GM18868 (cell line): ENCODE measurements around the gene APOL2.
"Not testable (repeated sequence)": the region's sequence is repeated elsewhere in the genome, so short reads cannot be mapped to it uniquely, and the experiment has no call there.

Source experiments
- ATAC-seq: cut with Tn5 transposase; IDR thresholded peaks from one replicate; pipeline ENCODE4 v1.9.1; 2021; ENCODE audit warnings: mild to moderate bottlenecking, moderate library complexity; ENCODE audit not compliant: unreplicated experiment

Gene APOL2

DNA sequence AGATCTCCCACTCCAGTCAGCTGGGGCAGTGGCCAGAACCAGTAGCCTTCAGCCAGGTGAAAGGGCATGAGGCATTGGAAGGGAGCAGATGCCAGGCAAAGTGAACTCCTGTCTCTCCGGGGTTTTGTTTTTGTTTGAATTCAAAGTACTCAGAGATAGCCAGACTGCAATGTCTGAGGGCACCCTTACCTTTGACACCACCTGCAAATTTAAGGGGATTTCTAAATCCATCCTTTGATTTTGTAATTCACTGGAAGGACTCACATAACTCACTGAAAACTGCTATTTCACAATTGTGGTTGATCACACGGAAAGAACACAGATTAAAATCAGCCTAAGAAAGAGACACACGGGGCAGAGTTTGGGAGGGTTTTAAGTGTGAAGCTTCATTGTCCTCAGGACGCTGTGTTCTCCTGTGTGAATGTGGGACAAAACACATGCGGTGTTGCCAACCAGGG is 23.9 kb upstream of the APOL2 start:
- ATAC-seq, result not testable (repeated sequence)

GRCh38 chr22:36262307-36262706 is 23.0 kb upstream of the APOL2 start:
- not testable (repeated sequence) for ATAC-seq

GRCh38 chr22:36261675-36262074 is 22.3 kb upstream of the APOL2 start:
- ATAC-seq, result not testable (repeated sequence)

GRCh38 chr22:36259615-36260300 is 20.4 kb upstream of the APOL2 start:
- ATAC-seq, result no peak

- ATAC-seq, result no peak
Observed at GRCh38 chr22:36258701-36259614, 19.6 kb upstream of the APOL2 start.

- no peak for ATAC-seq
Observed at GRCh38 chr22:36257948-36258670, 18.8 kb upstream of the APOL2 start.

GRCh38 chr22:36257308-36257707 is 18.0 kb upstream of the APOL2 start:
- no peak for ATAC-seq

GRCh38 chr22:36256478-36256877 is 17.2 kb upstream of the APOL2 start:
- no peak for ATAC-seq

DNA sequence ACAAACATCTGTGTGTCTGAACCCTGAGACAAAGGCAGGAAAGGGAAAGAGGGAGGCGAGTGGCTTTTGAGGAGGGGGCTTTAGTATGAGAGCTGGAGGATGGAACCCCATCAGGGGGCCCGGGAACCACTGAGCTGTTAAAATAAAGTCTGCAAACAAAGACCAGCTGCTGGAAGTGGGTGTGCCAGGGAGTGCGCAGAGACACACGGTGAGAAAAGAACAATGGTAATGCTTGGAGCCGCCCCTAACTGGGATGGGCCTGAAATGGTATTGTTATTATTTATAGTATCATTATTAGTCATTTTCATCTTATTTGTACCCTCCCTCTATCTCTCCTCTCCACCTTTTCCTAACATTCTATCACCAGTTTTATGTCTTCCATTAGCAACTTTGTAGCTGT is 16.2 kb upstream of the APOL2 start:
- ATAC-seq, result not testable (repeated sequence)

- ATAC-seq, result no peak
Observed at GRCh38 chr22:36253523-36254490, 14.5 kb upstream of the APOL2 start.

DNA sequence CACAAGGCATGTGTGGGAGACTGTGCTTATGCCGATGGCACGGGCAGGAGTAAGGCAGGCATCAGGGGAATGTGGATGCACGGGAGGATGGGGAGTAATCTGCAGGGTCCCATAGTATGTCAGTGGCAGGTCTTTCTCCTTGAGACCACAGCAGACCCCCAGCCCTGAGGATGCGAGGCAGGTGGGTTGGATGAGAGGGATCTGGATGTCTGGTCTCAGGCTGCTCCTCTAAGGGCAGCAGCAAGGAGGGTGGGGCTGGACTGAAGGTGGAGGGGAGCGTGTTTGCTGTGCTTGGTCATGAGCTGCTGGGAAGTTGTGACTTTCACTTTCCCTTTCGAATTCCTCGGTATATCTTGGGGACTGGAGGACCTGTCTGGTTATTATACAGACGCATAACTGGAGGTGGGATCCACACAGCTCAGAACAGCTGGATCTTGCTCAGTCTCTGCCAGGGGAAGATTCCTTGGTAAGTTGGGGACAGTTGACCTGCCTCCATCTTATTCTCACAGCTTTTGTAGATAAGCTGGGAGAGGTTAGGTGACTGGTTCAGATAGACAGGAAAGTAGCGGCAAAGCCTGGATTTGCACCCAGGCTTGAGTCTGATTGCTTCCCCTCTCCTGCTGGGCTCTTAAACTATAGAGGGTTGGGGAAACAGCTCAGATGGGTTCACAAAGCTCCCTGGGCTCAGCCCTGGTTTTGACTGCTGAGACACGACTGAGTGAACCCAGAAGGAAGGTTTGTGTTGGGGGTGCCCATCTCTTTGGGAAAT is 13.6 kb upstream of the APOL2 start, which contains the start of gene APOL1:
Gene APOL1, plus strand, starts transcription at position 380 of the 769 bp plus-strand sequence. CDS start 1,823 bp downstream, outside the sequence.
- ATAC-seq, result peak; percentile 65

DNA sequence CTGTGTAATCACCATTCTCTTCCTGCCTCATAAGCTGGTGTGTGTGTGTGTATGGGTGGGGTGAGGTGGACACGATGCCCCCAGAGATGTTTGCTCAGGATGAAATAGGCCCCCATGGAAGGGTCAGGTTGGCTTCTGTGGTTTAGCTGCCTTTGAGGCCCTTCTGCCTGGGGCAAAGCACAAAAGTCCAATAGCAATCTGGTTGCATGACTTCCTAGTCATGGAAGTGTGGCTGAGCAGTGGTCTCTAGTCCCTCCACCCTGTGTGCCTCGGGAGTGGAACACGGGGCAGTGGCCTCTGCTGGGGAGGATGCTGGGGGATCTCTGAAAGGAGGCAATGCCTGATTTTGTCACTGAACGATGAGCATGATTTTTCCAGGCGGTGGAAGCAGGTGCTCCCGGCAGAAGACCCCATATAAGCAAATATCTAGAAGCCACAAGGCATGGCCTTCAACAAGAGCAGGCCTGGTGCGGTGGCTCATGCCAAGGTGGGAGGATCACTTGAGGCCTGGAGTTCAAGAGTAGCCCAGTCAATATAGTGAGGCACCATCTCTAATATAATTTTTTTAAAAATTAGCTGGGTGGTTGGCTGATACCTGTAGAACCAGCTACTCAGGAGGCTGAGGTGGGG is 12.8 kb upstream of the APOL2 start:
- ATAC-seq, result not testable (repeated sequence)

DNA sequence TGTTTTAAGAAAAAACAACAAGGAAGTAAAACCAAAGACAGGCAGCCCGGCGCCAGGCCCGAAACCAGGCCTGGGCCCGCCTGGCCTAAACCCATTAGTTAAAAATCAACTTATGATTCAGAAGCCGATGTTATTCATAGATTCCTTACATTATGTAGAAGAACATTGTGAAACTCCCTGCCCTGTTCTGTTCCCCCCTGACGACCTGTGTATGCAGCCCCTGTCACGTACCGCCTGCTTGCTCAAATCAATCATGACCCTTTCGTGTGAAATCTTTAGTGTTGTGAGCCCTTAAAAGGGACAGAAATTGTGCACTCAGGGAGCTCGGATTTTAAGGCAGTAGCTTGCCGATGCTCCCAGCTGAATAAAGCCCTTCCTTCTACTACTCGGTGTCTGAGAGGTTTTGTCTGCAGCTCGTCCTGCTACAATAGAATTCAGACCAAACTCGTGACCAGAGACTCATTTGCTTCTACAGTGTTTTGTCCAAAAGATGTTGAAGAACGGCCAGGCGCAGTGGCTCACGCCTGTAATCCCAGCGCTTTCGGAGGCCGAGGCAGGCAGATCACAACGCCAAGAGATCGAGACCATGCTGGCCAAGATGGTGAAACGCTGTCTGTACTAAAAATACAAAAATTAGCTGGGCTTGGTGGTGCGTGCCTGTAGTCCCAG is 11.1 kb upstream of the APOL2 start:
- ATAC-seq, result not testable (repeated sequence)

DNA sequence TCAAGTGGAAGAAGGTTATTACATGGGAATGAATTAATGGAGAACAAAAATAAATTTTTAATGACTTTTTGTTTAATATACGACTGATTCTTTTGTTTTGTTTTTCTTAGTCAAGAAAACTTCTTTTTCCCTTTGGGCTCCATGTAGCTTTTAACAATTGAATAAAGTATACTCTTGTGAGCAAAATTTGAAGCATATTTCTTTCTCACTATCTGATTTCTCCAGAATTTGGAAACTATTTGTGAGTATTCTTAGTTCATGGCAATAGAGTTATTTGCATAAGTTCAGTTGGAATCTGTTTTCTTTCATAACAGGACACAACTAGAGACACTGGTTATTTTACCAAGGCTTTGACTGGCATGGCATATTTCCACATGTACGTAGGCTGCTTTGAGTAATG is 9.8 kb upstream of the APOL2 start:
- no peak for ATAC-seq

GRCh38 chr22:36247955-36248354 is 8.6 kb upstream of the APOL2 start:
- ATAC-seq, result no peak

DNA sequence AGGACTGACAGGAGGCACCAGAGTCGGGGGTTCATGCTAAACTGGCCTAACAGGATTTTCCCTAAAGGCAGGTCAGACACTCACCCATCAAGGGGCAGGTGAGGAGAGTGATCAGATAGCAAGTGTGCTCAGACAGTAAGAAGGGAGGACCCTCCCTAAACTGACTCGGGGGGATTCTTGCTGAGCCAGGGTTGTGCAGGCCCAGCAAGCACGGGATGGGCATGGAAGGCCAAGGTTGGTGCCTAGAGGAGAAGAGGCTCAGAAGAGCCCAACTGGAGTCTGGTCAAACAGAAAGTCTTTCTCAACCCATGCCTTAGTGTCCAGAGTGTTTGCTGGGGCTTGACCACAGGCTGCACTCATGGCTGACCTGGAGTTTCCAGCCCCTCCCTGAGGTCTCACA is 7.4 kb upstream of the APOL2 start:
- no peak for ATAC-seq

GRCh38 chr22:36245805-36246356 is 6.6 kb upstream of the APOL2 start:
- ATAC-seq, result no peak
